DMS53 (cell line): ENCODE results near the gene NHSL2.
A peak's percentile ranks its signal among the peaks of the same experiment; 100 is the strongest.

ENCODE experiments used
- DNase-seq: peaks from one replicate; lab custom pipeline; 2025; lab: John Stamatoyannopoulos, UW

Gene NHSL2

GRCh38 chrX:72176981-72177380 is 266.3 kb downstream of the NHSL2 start:
- peak; percentile 40 for DNase-seq

- no peak for DNase-seq
Observed at GRCh38 chrX:72180539-72180938, 269.9 kb downstream of the NHSL2 start.

- DNase-seq, result peak; percentile 99
Observed at GRCh38 chrX:72181178-72182125, 270.8 kb downstream of the NHSL2 start, which contains the start of gene PIN4. TSS of gene PIN4 (plus strand) at chrX:72181757. CDS start at chrX:72181786, 29 bp downstream.

GRCh38 chrX:72182924-72183323 is 272.3 kb downstream of the NHSL2 start:
- DNase-seq, result no peak

- DNase-seq, result no peak
Observed at GRCh38 chrX:72201836-72202536, 291.3 kb downstream of the NHSL2 start.
